Neuronal stem cell (in vitro differentiated cells): ENCODE results near the gene NDUFS5.

Source experiments
- DNase-seq: peaks from one replicate; pipeline ENCODE4 v3.0.0-alpha.2; 2013; ENCODE audit warnings: low spot score
- H2AFZ ChIP-seq: one replicate; pipeline ENCODE4 v1.6.1; 2013; ENCODE audit warnings: mild to moderate bottlenecking, low read length, inconsistent platforms
- H2AK5ac ChIP-seq: 2 replicates; pipeline ENCODE4 v1.6.1; 2013; ENCODE audit warnings: low read depth, mild to moderate bottlenecking, inconsistent platforms, low read length, moderate library complexity, mixed read lengths
- H2BK120ac ChIP-seq: 2 replicates; pipeline ENCODE4 v1.6.1; 2013; ENCODE audit warnings: low read depth, mild to moderate bottlenecking, inconsistent platforms, low read length, moderate library complexity, mixed read lengths
- H2BK12ac ChIP-seq: one replicate; pipeline ENCODE4 v1.6.1; 2013; ENCODE audit warnings: low read length, inconsistent platforms
- H2BK15ac ChIP-seq: 2 replicates; pipeline ENCODE4 v1.6.1; 2013; ENCODE audit warnings: mild to moderate bottlenecking, low read length, inconsistent platforms, mixed read lengths
- H2BK5ac ChIP-seq: one replicate; pipeline ENCODE4 v1.6.1; 2013; ENCODE audit warnings: inconsistent platforms, mild to moderate bottlenecking, low read length, moderate library complexity
- H3K14ac ChIP-seq: one replicate; pipeline ENCODE4 v1.6.1; 2013; ENCODE audit warnings: low read length, inconsistent platforms
- H3K18ac ChIP-seq: 2 replicates; pipeline ENCODE4 v1.6.1; 2013; ENCODE audit warnings: low read length, inconsistent platforms
- H3K23ac ChIP-seq: 2 replicates; pipeline ENCODE4 v1.6.1; 2013; ENCODE audit warnings: low read depth, mild to moderate bottlenecking, mixed read lengths, low read length, inconsistent platforms; ENCODE audit not compliant: poor library complexity
- H3K27ac ChIP-seq: replicated peaks from 3 replicates; pipeline ENCODE4 v1.5.1; 2013; ENCODE audit warnings: low read length, inconsistent platforms
- H3K27me3 ChIP-seq, 3 experiments: 2 replicates each; pipeline ENCODE4 v1.6.1; 2013; ENCODE audit warnings: low read length in 3 of 3, mild to moderate bottlenecking in 2 of 3, inconsistent platforms in 1 of 3, low read depth in 1 of 3, mixed read lengths in 1 of 3, moderate library complexity in 1 of 3; ENCODE audit not compliant: control insufficient read depth in 3 of 3, insufficient read depth in 3 of 3
- H3K36me3 ChIP-seq, 2 donors: replicated peaks in 1 of 2; 2 replicates each; pipeline ENCODE4 v1.6.1; 2013; ENCODE audit warnings: low read length in 2 of 2; ENCODE audit not compliant: control insufficient read depth in 2 of 2, insufficient read depth in 2 of 2
- H3K4ac ChIP-seq: 2 replicates; pipeline ENCODE4 v1.6.1; 2013; ENCODE audit warnings: inconsistent platforms, mild to moderate bottlenecking, low read length, moderate library complexity
- H3K4me1 ChIP-seq, 2 donors: 1 replicate in 1 of 2; 2 replicates in 1 of 2; pipeline ENCODE4 v1.6.1; 2013; ENCODE audit warnings: low read length in 2 of 2, low read depth in 1 of 2; ENCODE audit not compliant: control insufficient read depth in 2 of 2, insufficient read depth in 1 of 2
- H3K4me2 ChIP-seq: one replicate; pipeline ENCODE4 v1.6.1; 2013; ENCODE audit warnings: mild to moderate bottlenecking, low read length, inconsistent platforms; ENCODE audit not compliant: insufficient read depth, poor library complexity, severe bottlenecking
- H3K4me3 ChIP-seq, 2 donors: 2 replicates each; pipeline ENCODE4 v1.5.1; 2013; ENCODE audit warnings: low read length in 2 of 2, mild to moderate bottlenecking in 2 of 2, inconsistent platforms in 1 of 2, moderate library complexity in 1 of 2
- H3K79me1 ChIP-seq: one replicate; pipeline ENCODE4 v1.6.1; 2013; ENCODE audit warnings: low read depth, mild to moderate bottlenecking, inconsistent platforms, low read length, moderate library complexity
- H3K9ac ChIP-seq: one replicate; pipeline ENCODE4 v1.6.1; 2013; ENCODE audit warnings: mild to moderate bottlenecking, low read depth, low read length, inconsistent platforms; ENCODE audit not compliant: poor library complexity
- H3K9me3 ChIP-seq, 2 donors: replicated peaks in 1 of 2; 2 replicates each; pipeline versions ENCODE3 to v1.6.1; 2013; ENCODE audit warnings: low read length in 2 of 2, mild to moderate bottlenecking in 2 of 2, inconsistent platforms in 1 of 2, low read depth in 1 of 2, mixed read lengths in 1 of 2, moderate library complexity in 1 of 2; ENCODE audit not compliant: control insufficient read depth in 2 of 2, insufficient read depth in 1 of 2
- H4K8ac ChIP-seq: one replicate; pipeline ENCODE4 v1.6.1; 2013; ENCODE audit warnings: low read depth, mild to moderate bottlenecking, inconsistent platforms, low read length, moderate library complexity
- H4K91ac ChIP-seq: one replicate; pipeline ENCODE4 v1.6.1; 2013; ENCODE audit warnings: low read length, low read depth, mild to moderate bottlenecking, inconsistent platforms; ENCODE audit not compliant: poor library complexity
- WGBS, 2 donors: extraction: QIAGEN DNeasy Blood & Tissue Kit; methylation state at CpG; one replicate each; pipeline ENCODE4 v1.1.7; 2013; ENCODE audit warnings: missing lambda C conversion rate in 2 of 2, mixed read lengths in 1 of 2; ENCODE audit not compliant: insufficient read length in 2 of 2, insufficient replicate concordance in 1 of 2; ENCODE audit errors: extremely low coverage in 2 of 2; 5-methylcytosine and 5-hydroxymethylcytosine counted together

Gene NDUFS5

DNA sequence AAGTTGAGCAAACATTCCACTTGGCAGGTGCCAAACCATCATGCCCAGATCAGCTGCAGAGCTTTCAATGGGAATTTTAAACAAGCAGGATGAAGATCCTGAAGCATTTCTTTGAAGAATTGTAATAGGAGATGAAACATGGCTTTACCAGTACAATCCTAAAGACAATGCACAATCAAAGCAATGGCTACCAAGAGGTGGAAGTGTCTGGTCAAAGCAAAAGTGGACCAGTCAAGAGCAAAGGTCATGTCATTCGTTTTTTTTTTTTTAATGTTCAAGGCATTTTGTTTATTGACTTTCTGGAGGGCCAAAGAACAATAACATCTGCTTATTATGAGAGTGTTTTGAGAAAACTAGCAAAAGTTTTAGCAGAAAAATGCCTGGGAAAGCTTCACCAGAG is 3.0 kb upstream of the NDUFS5 start:
- Histone ChIP-seq H3K9me3 (no peaks in the 10 kb centered on the region), H3K27ac (no peak overlapping the region), H2BK12ac (no peak overlapping the region), H2BK120ac (no peak overlapping the region), H3K27me3 (no peaks in the 10 kb centered on the region), H4K8ac (no peak overlapping the region), H2BK15ac (no peak overlapping the region), H3K36me3 (peaks cover 0 to under 1% of the 10 kb centered on the region in 2 donors), H3K14ac (no peak overlapping the region), H3K4me3 (no peak overlapping the region), H3K18ac (no peak overlapping the region), H3K4me1 (peaks cover 3 to 5% of the 10 kb centered on the region in 2 donors), H2AFZ (no peak overlapping the region), H4K91ac (no peak overlapping the region), H3K9ac (no peak overlapping the region), H3K23ac (no peak overlapping the region), H3K4me2 (no peak overlapping the region), H2AK5ac (no peak overlapping the region), H2BK5ac (no peak overlapping the region), H3K4ac (no peak overlapping the region), H3K79me1 (no peaks in the 10 kb centered on the region)
- WGBS, 2 donors, result no CpG with 5 or more reads among the region's 1 CpG
- no peak for DNase-seq

DNA sequence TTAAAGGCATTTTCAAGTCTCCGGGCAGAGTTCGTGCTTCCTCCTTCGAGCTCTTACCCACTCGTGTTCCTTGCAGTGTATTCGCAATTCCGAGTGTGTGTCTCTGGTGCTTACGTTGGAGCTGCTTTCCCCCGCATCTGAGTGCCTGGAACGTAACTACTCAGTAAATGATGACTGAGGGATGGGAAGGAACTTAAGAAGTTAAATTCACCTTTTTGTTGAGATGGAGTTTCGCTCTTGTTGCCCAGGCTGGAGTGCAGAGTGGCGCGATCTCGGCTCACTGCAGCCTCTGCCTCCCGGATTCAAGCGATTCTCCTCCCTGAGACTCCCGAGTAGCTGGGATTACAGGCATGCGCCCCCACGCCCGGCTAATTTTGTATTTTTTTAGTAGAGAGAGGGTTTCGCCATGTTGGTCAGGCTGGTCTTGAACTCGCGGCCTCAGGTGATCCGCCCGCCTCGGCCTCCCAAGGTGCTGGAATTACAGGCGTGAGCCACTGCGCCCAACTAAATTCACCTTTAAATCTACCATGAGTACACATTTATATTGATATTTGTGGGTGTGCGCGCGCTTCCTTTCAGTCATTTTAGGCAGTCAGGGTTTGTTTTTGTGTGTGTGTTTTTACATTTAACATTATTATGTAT is 837 bp downstream of the NDUFS5 start:
- H3K27ac ChIP-seq, result no peak overlapping the region
- H3K9ac ChIP-seq, result peak overlapping the region; percentile 71
- peaks cover 0 to 2% of the 10 kb centered on the region in 2 donors for H3K9me3 ChIP-seq
- no peak overlapping the region for H3K4ac ChIP-seq
- H3K79me1 ChIP-seq, result peaks cover 2% of the 10 kb centered on the region
- no peak overlapping the region for H2BK15ac ChIP-seq
- H2AK5ac ChIP-seq, result no peak overlapping the region
- WGBS, 2 donors, result no CpG with 5 or more reads among the region's 30 CpGs
- H3K4me3 ChIP-seq, result peak overlapping the region; percentile 62 to 90
- H2BK12ac ChIP-seq, result no peak overlapping the region
- no peak for DNase-seq
- no peak overlapping the region for H3K14ac ChIP-seq
- no peak overlapping the region for H2BK120ac ChIP-seq
- no peak overlapping the region for H4K8ac ChIP-seq
- H3K4me1 ChIP-seq, result peaks cover 3 to 5% of the 10 kb centered on the region in 2 donors
- no peak overlapping the region for H2BK5ac ChIP-seq
- peaks cover 14 to 37% of the 10 kb centered on the region in 2 donors for H3K36me3 ChIP-seq
- H3K18ac ChIP-seq, result no peak overlapping the region
- H3K4me2 ChIP-seq, result peak overlapping the region; percentile 45
- peak overlapping the region; percentile 81 for H2AFZ ChIP-seq
- no peaks in the 10 kb centered on the region for H3K27me3 ChIP-seq
- no peak overlapping the region for H4K91ac ChIP-seq
- H3K23ac ChIP-seq, result no peak overlapping the region

DNA sequence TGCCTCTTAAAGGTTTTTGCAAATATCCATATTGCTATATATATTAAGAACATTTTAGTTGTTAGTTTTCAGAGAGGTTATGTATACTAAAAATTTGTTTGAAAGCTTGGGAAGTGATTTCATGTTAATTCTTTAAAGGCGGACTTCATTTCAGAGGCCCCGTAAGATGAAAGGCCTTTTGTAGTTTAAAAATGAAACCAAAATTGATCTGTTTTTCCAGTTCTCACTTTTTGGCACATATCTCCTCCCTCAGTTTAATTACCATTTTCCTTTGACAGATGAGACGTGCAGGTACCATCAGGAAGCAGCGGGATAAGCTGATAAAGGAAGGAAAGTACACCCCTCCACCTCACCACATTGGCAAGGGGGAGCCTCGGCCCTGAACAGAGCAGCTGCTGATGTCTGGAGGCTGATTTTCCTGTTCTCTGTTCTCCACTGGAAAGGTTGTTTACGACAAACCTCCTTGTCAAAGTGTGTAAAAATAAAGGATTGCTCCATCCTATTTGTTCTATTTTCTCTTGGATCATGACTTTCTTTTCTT is 8.0 kb downstream of the NDUFS5 start:
- H3K23ac ChIP-seq, result no peak overlapping the region
- no peaks in the 10 kb centered on the region for H3K4me1 ChIP-seq
- no peaks in the 10 kb centered on the region for H3K27me3 ChIP-seq
- no peak overlapping the region for H2AFZ ChIP-seq
- H2BK120ac ChIP-seq, result no peak overlapping the region
- peaks cover 2% of the 10 kb centered on the region for H3K79me1 ChIP-seq
- H2BK12ac ChIP-seq, result no peak overlapping the region
- no peak for DNase-seq
- no peak overlapping the region for H4K91ac ChIP-seq
- H4K8ac ChIP-seq, result no peak overlapping the region
- no peak overlapping the region for H2BK15ac ChIP-seq
- H3K9me3 ChIP-seq, result peaks cover 0 to 7% of the 10 kb centered on the region in 2 donors
- no peak overlapping the region for H2BK5ac ChIP-seq
- H3K4ac ChIP-seq, result no peak overlapping the region
- H3K9ac ChIP-seq, result no peak overlapping the region
- H3K4me2 ChIP-seq, result no peak overlapping the region
- no CpG with 5 or more reads among the region's 6 CpGs for WGBS, 2 donors
- H3K14ac ChIP-seq, result no peak overlapping the region
- no peak overlapping the region for H3K4me3 ChIP-seq
- no peak overlapping the region for H3K18ac ChIP-seq
- H2AK5ac ChIP-seq, result no peak overlapping the region
- H3K36me3 ChIP-seq, result peaks cover 23 to 90% of the 10 kb centered on the region in 2 donors
- no peak overlapping the region for H3K27ac ChIP-seq

DNA sequence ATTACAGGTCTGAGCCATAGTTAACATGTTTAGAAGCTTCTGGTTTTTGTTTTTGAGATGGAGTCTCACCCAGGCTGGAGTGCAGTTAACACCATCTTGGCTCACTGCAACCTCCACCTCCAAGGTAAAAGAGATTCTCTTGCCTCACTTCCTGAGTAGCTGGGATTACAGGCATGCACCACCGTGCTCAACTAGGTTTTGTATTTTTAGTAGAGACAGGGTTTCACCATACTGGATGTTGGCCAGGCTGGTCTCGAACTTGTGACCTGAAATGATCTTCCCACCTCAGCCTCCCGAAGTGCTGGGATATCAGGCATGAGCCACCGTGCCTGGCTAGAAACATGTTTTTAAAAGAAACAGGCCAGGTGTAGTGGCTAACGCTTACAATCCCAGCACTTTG is 10.5 kb downstream of the NDUFS5 start:
- Histone ChIP-seq H3K4me1 (no peaks in the 10 kb centered on the region), H3K27ac (no peak overlapping the region), H3K14ac (no peak overlapping the region), H3K9ac (no peak overlapping the region), H4K91ac (no peak overlapping the region), H2BK5ac (no peak overlapping the region), H2BK12ac (no peak overlapping the region), H2BK120ac (no peak overlapping the region), H3K18ac (no peak overlapping the region), H2AFZ (no peak overlapping the region), H3K36me3 (peaks cover 13 to 75% of the 10 kb centered on the region in 2 donors), H3K79me1 (no peaks in the 10 kb centered on the region), H3K9me3 (peaks cover 0 to 5% of the 10 kb centered on the region in 2 donors), H3K4me2 (no peak overlapping the region), H2BK15ac (no peak overlapping the region), H3K23ac (no peak overlapping the region), H3K4me3 (no peak overlapping the region), H4K8ac (no peak overlapping the region), H2AK5ac (no peak overlapping the region), H3K27me3 (no peaks in the 10 kb centered on the region), H3K4ac (no peak overlapping the region)
- no peak for DNase-seq
- no CpG with 5 or more reads among the region's 5 CpGs for WGBS, 2 donors
